ENCODE results near the gene MAPK13.
"Not testable (repeated sequence)": the region's sequence is repeated elsewhere in the genome, so short reads cannot be mapped to it uniquely, and the experiment has no call there.

MAPK13 gene

GRCh38 chr6:36129941-36130666, at the start of gene MAPK13:
MAPK13 (plus strand) TSS chr6:36130513; CDS start chr6:36130583, 70 bp downstream.
- DNase-seq (ENCODE audit: low read depth): peak; percentile 66

GRCh38 chr6:36082318-36082717, 48.0 kb upstream of the MAPK13 start:
- no peak overlapping the region for H3K4me3 ChIP-seq (ENCODE audit: control insufficient read depth, low read depth, low read length)
- TF ChIP-seq, protein P1, sequence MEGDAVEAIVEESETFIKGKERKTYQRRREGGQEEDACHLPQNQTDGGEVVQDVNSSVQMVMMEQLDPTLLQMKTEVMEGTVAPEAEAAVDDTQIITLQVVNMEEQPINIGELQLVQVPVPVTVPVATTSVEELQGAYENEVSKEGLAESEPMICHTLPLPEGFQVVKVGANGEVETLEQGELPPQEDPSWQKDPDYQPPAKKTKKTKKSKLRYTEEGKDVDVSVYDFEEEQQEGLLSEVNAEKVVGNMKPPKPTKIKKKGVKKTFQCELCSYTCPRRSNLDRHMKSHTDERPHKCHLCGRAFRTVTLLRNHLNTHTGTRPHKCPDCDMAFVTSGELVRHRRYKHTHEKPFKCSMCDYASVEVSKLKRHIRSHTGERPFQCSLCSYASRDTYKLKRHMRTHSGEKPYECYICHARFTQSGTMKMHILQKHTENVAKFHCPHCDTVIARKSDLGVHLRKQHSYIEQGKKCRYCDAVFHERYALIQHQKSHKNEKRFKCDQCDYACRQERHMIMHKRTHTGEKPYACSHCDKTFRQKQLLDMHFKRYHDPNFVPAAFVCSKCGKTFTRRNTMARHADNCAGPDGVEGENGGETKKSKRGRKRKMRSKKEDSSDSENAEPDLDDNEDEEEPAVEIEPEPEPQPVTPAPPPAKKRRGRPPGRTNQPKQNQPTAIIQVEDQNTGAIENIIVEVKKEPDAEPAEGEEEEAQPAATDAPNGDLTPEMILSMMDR (conservative IDR thresholded peaks at IDR 0.05; ENCODE audit: control insufficient read depth, insufficient read depth, low read depth, low read length): no peak
- no peak for DNase-seq (ENCODE audit: low read depth)

More at GRCh38 chr6:36129941-36130666, at the start of gene MAPK13:
- TF ChIP-seq, protein P1 (conservative IDR thresholded peaks at IDR 0.05; ENCODE audit: control insufficient read depth, insufficient read depth, low read depth, low read length): no peak
- peak within 1 kb of the TSS; percentile 41 for H3K4me3 ChIP-seq (ENCODE audit: control insufficient read depth, low read depth, low read length)

- H3K4me3 ChIP-seq (ENCODE audit: control insufficient read depth, low read depth, low read length): no peak overlapping the region
- no peak for DNase-seq (ENCODE audit: low read depth)
- TF ChIP-seq, protein P1 (conservative IDR thresholded peaks at IDR 0.05; ENCODE audit: control insufficient read depth, insufficient read depth, low read depth, low read length): no peak
These were observed 46.9 kb upstream of the MAPK13 start for GRCh38 chr6:36083446-36083845.

DNA sequence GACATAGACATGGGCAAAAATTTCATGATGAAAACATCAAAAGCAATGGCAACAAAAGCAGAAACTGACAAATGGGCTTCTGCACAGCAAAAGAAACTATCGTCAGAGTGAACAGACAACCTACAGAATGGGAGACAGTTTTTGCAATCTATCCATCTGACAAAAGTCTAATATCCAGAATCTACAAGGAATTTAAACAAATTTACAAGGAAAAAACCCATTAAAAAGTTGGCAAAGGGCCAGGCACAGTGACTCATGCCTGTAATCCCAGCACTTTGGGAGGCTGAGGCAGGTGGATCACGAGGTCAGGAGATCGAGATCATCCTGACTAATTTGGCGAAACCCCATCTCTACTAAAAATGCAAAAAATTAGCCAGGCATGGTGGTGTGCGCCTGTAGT, 42.1 kb upstream of the MAPK13 start:
- peak; percentile 36 for DNase-seq (ENCODE audit: low read depth)
- H3K4me3 ChIP-seq (ENCODE audit: control insufficient read depth, low read depth, low read length): not testable (repeated sequence)

GRCh38 chr6:36089048-36089447, 41.3 kb upstream of the MAPK13 start:
- DNase-seq (ENCODE audit: low read depth): no peak
- H3K4me3 ChIP-seq (ENCODE audit: control insufficient read depth, low read depth, low read length): no peak overlapping the region
- TF ChIP-seq, protein P1 (conservative IDR thresholded peaks at IDR 0.05; ENCODE audit: control insufficient read depth, insufficient read depth, low read depth, low read length): no peak

- H3K4me3 ChIP-seq (ENCODE audit: control insufficient read depth, low read depth, low read length): no peak overlapping the region
- no peak for DNase-seq (ENCODE audit: low read depth)
- TF ChIP-seq, protein P1 (conservative IDR thresholded peaks at IDR 0.05; ENCODE audit: control insufficient read depth, insufficient read depth, low read depth, low read length): no peak
These were observed 36.1 kb upstream of the MAPK13 start for GRCh38 chr6:36094238-36094637.

GRCh38 chr6:36094753-36095496, 35.4 kb upstream of the MAPK13 start:
- TF ChIP-seq, protein P1 (conservative IDR thresholded peaks at IDR 0.05; ENCODE audit: control insufficient read depth, insufficient read depth, low read depth, low read length): peak; percentile 88
- no peak overlapping the region for H3K4me3 ChIP-seq (ENCODE audit: control insufficient read depth, low read depth, low read length)
- DNase-seq (ENCODE audit: low read depth): peak; percentile 74
